CD4-positive, alpha-beta T cell treated with Interleukin-10 for 1 hour (primary cell): ENCODE measurements around the gene ORAI3.
"Not testable (repeated sequence)": the region's sequence is repeated elsewhere in the genome, so short reads cannot be mapped to it uniquely, and the experiment has no call there.

Source experiments
- DNase-seq: peaks from one replicate; pipeline ENCODE4 v3.0.0-alpha.2; 2020

The ORAI3 gene

GRCh38 chr16:30924076-30924912 is 24.6 kb upstream of the ORAI3 start:
- DNase-seq: peak; percentile 3

- no peak for DNase-seq
Observed at GRCh38 chr16:30924913-30925631, 23.8 kb upstream of the ORAI3 start.

- DNase-seq: no peak
Observed at GRCh38 chr16:30925632-30925987, 23.3 kb upstream of the ORAI3 start.

- DNase-seq: no peak
Observed at GRCh38 chr16:30925995-30926811, 22.7 kb upstream of the ORAI3 start.

- DNase-seq: no peak
Observed at GRCh38 chr16:30926937-30927788, 21.7 kb upstream of the ORAI3 start.

- DNase-seq: peak; percentile 59
Observed at GRCh38 chr16:30927789-30928378, 21.0 kb upstream of the ORAI3 start.

GRCh38 chr16:30928390-30928789 is 20.5 kb upstream of the ORAI3 start:
- DNase-seq: no peak

- no peak for DNase-seq
Observed at GRCh38 chr16:30929167-30929566, 19.7 kb upstream of the ORAI3 start.

GRCh38 chr16:30930160-30930571 is 18.7 kb upstream of the ORAI3 start:
- DNase-seq: no peak

GRCh38 chr16:30931068-30931650 is 17.7 kb upstream of the ORAI3 start:
- DNase-seq: no peak

- DNase-seq: peak; percentile 40
Observed at GRCh38 chr16:30934827-30935557, 13.9 kb upstream of the ORAI3 start.

- no peak for DNase-seq
Observed at GRCh38 chr16:30937692-30938091, 11.2 kb upstream of the ORAI3 start.

GRCh38 chr16:30939571-30939970 is 9.3 kb upstream of the ORAI3 start:
- DNase-seq: not testable (repeated sequence)

- peak; percentile 73 for DNase-seq
Observed at GRCh38 chr16:30941600-30942425, 7.1 kb upstream of the ORAI3 start.

GRCh38 chr16:30942426-30942806 is 6.5 kb upstream of the ORAI3 start:
- no peak for DNase-seq

GRCh38 chr16:30944352-30944751 is 4.5 kb upstream of the ORAI3 start:
- no peak for DNase-seq

- DNase-seq: no peak
Observed at GRCh38 chr16:30946671-30947540, 2.0 kb upstream of the ORAI3 start.

- DNase-seq: no peak
Observed at GRCh38 chr16:30947541-30947858, 1.4 kb upstream of the ORAI3 start.
